ENCODE data around the gene ISYNA1. TPM values are rescaled to one million over a fixed set of nuclear protein-coding genes. Genes with fewer than 3 reads are reported as not detected.

Gene ISYNA1
- total RNA-seq, 1 donor from 2014 or later = 111 TPM

GRCh38 chr19:18456279-18456678 is 18.3 kb upstream of the ISYNA1 start:
- Mint-ChIP-seq H3K36me3 (ENCODE audit: unreplicated experiment) (no peaks in the 10 kb centered on the region), H3K4me3 (ENCODE audit: unreplicated experiment) (no peak overlapping the region), H3K27ac (ENCODE audit: unreplicated experiment) (peak overlapping the region; percentile 11), H3K9me3 (ENCODE audit: unreplicated experiment) (peaks cover 1% of the 10 kb centered on the region), H3K27me3 (ENCODE audit: unreplicated experiment) (peaks cover 4% of the 10 kb centered on the region), H3K4me1 (ENCODE audit: low read depth, unreplicated experiment) (peaks cover 19% of the 10 kb centered on the region)
- TF ChIP-seq CTCF (IDR thresholded peaks at IDR 0.05; ENCODE audit: partially characterized antibody, unreplicated experiment) = no peak
- no peak for DNase-seq

GRCh38 chr19:18453269-18454024 is 15.5 kb upstream of the ISYNA1 start:
- peaks cover 28% of the 10 kb centered on the region for H3K4me1 Mint-ChIP-seq (ENCODE audit: low read depth, unreplicated experiment)
- no peak for TF ChIP-seq CTCF (IDR thresholded peaks at IDR 0.05; ENCODE audit: partially characterized antibody, unreplicated experiment)
- H3K4me3 Mint-ChIP-seq (ENCODE audit: unreplicated experiment) = no peak overlapping the region
- H3K27ac Mint-ChIP-seq (ENCODE audit: unreplicated experiment) = no peak overlapping the region
- no peaks in the 10 kb centered on the region for H3K36me3 Mint-ChIP-seq (ENCODE audit: unreplicated experiment)
- peaks cover 9% of the 10 kb centered on the region for H3K9me3 Mint-ChIP-seq (ENCODE audit: unreplicated experiment)
- DNase-seq = no peak
- H3K27me3 Mint-ChIP-seq (ENCODE audit: unreplicated experiment) = peaks cover 9% of the 10 kb centered on the region

GRCh38 chr19:18452386-18452785 is 14.5 kb upstream of the ISYNA1 start:
- no peak for TF ChIP-seq CTCF (IDR thresholded peaks at IDR 0.05; ENCODE audit: partially characterized antibody, unreplicated experiment)
- DNase-seq = no peak
- peaks cover 25% of the 10 kb centered on the region for H3K4me1 Mint-ChIP-seq (ENCODE audit: low read depth, unreplicated experiment)
- H3K36me3 Mint-ChIP-seq (ENCODE audit: unreplicated experiment) = no peaks in the 10 kb centered on the region
- peak overlapping the region; percentile 40 for H3K4me3 Mint-ChIP-seq (ENCODE audit: unreplicated experiment)
- peaks cover 9% of the 10 kb centered on the region for H3K9me3 Mint-ChIP-seq (ENCODE audit: unreplicated experiment)
- H3K27me3 Mint-ChIP-seq (ENCODE audit: unreplicated experiment) = peaks cover 9% of the 10 kb centered on the region
- peak overlapping the region; percentile 19 for H3K27ac Mint-ChIP-seq (ENCODE audit: unreplicated experiment)

GRCh38 chr19:18450931-18451836 is 13.3 kb upstream of the ISYNA1 start:
- Mint-ChIP-seq H3K4me1 (ENCODE audit: low read depth, unreplicated experiment) (peaks cover 32% of the 10 kb centered on the region), H3K27ac (ENCODE audit: unreplicated experiment) (peak overlapping the region; percentile 46), H3K4me3 (ENCODE audit: unreplicated experiment) (peak overlapping the region; percentile 45), H3K36me3 (ENCODE audit: unreplicated experiment) (no peaks in the 10 kb centered on the region), H3K9me3 (ENCODE audit: unreplicated experiment) (peaks cover 9% of the 10 kb centered on the region), H3K27me3 (ENCODE audit: unreplicated experiment) (peaks cover 11% of the 10 kb centered on the region)
- peak; percentile 99 for TF ChIP-seq CTCF (IDR thresholded peaks at IDR 0.05; ENCODE audit: partially characterized antibody, unreplicated experiment)
- DNase-seq = peak; percentile 98
